Fibroblast of peridontal ligament (primary cell): Measurements from ENCODE around the gene CDH24.

Experiments
- DNase-seq: peaks from one replicate; pipeline ENCODE4 v3.0.0-alpha.2; 2010; ENCODE audit errors: extremely low read depth

The CDH24 gene

DNA sequence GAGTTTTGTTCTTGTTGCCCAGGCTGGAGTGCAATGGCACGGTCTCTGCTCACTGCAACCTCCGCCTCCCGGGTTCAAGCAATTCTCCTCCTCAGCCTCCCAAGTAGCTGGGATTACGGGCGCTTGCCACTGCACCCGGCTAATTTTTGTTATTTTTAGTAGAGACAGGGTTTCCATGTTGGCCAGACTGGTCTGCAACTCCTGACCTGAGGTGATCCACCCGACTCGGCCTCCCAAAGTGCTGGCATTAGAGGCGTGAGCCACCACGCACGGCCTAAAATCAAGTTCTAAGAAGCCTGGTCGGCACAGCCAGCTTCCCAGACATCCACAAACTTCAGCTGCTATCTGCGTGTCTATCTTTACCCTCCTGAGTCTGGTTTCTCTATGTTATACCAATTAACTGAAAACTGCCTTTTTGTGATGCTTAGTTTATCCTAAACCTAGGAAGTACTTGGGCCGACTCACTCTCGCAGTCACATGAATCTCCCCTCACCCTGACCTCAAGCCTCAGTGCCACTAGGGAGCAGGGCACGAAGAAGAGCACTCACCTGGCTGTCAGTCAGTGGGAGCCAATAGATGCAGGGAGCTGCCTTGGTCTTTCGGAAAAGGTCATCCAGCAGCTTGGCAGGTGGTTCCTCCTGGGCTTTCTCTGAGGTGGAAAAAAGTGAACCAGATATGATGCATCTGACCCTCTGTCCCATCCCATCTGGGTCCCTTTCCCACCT is 3.4 kb upstream of the CDH24 start:
- no peak for DNase-seq

DNA sequence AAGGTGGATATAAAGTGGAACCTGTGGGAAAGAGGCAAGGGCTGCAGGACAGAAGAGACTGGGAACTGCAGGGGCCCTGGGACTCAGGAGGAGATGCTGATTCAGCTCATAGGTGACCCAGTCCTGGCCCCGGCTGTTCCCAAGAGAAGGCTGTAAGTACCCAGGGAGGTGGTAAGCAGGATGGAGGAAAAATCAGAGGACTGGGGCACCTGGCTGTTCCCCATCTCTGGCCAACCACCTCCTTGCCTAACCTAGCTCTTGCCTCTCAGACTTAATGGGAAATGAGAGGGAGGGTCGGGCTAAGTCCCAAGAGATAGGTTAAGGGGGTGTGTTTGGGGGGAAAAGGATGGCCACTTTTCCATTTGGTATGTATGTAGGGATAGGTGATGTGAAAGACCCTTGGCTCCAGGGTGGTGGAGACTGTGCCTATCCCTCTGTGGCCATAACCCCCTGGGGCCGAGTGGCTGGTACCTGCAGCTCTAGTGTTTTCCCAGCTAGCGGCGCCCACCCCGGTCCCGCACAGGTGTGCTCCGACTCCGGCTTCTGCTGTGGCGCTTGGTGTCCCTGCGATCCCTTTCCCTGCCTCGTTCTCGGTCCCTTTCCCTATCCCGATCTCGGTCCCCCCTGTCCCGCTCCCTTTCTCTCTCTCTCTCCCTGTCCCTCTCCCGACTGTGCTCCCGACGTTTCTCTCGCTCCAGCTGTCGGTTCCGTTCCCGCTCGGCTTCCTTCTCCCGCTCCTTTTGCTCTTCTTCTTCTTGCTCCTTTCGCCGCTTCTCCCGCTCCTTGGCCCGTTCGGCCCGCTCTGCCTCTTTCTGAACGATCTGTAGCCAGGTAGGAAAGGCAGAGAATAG is 1.6 kb upstream of the CDH24 start:
- DNase-seq, result no peak

DNA sequence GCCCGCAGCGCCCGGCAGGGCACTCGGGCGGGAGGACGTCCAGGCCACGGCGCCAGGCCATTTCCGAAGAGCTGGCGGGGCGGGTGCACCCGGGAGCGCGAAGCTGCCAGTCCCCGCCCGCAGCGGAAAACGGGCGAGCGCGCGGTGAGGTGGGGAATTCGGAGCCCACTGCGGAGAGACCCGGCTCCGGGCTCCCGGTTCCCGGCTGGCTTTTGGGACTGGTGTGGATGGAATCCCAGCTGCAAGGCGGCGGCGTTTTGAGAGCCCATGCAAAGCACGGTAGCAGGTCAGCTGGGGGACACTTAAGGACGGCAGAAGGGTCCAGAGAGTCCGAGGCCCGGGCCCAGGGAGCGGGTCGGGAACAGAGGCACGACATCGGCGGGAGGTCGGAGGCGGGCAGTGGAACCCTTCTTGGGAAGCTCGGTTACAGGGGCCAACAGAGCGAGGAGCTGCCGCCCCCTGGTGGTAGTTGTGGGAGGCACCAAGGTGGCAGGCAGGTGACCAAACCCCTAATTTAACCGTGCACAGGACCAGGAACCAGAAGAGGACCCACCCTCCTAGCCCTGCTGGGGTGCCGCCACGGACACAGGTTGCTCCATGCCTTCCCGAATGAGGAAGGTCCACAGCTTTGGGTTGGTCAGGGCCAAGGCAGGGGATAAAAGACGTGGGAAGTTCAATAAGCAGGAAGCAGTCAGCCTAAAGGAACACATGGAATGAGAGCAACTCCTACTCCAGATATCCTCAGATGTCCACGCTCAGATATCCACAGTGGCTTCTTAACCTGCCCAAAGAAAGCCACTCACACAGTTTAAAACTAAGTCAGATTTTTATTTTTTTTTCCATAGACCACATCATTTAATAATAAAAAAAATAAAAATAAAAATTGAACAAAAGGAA is 685 bp upstream of the CDH24 start:
- peak; percentile 76 for DNase-seq

DNA sequence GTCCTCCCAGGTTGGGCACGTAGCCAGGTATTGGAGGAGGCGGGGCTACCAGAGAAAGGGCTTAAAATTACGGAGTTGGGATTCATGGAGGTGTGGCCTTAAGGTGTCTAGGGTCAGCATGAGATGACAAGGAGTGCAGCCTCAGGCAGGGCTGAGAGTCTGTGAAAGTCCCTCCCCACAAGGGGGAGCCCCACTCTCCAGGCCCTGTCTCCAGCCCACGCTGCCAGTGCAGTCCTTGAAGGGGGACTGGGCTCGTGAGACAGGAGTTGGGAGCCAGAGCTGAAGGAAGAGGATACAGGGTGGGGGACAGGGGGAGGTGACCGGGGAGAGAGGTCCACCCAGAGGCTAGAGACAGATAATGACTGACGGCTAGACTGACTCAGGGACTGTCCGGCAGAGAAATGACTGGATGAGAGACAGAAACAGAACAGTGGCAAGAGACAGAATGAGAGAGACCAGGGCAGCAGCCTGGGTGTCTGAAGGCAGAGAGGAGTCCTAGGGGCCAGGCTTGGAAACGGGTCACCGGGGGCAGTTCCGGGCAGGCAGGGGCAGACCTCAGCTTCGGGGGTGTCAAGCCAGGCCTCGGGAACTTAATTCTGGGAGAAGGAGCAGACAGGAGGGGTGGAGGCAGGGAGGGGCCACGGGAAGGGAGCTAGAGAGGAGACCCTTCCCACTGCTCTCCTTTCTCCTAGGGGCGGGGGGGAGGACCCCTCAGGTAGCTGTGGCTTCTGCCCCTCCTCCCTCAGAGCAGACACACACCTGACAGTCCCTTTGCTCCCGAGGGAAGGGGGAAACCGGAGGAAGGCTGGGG is 970 bp downstream of the CDH24 start:
- DNase-seq, result peak; percentile 56

DNA sequence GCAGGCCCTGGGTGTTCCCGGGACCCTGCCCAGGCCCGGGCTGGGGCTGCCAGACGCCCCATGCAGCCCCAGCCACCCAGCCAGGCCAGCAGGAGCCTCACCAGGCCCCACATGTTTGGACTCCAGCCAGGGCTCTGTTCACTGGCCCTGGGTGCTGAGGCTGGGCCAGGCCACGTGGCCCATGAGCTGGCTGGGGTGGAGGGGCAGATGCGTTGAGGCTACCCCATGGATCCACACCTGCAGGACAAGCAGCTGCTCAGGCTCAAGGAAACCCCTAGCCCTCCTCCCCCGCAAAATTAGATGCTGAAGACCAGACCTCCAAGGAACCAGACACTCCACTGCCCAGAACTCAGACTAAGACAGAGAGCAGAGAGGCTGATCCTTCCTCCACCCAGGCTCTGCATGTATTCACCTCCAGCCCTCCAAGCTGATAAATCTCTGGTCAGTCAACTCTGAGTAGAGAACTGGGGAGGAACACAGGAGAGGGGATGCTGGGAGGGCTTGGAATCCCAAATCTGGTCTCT is 1.6 kb downstream of the CDH24 start:
- DNase-seq, result no peak

DNA sequence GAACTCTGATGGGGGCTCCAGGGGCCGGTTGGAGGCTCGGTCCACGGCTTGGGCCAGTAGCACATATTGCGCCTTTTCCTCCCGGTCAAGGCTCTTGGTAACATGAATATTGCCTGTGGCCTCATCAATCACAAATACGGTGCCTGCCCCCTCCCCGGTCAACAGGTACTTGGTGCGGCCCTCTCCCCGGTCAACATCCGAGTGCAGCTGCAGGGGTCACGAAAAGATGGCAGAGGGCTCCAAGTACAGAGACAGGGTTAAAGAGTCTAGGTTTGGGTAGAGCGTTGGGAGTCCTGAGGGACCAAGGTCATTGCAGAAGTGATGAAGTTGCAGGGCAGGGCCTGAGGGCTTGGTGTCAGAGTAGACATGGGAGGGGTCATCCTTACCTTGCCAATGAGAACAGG is 2.2 kb downstream of the CDH24 start:
- no peak for DNase-seq

DNA sequence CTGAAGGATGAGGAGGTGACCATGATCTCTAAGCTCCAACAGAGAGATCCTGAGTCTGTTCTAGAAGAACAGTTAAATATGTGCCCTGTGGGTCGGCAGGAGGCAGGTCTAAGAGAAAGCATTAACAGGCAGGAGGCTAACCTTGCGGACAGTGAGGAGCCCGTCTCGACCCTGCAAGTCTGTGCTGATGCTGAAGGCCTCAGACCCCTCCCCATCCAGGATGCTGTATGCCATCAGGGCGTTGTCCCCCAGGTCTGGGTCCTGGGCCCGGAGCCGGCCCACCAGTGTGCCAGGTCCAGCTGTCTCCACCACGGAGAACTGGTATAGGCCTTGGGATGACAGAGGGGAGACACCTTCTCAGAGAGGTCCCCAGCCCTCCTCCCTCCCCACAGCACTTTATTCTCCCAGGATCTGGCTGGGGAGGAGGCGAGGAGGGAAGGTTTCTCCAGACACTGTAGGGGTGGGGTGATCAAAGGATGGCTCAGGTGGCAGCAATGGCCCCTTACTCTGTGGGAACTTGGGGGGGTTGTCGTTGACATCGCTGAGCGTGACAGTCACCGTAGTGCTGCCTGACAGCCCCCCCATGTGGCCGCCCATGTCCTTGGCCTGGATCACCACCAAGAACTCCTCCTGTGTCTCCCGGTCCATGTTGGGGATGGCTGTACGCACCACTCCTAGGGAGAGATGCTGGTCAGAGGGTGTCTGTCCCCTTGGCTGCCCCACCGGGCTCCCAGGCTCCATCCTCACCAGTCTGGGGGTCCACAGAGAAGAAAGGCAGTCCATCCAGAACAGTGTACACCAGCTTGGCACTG is 3.1 kb downstream of the CDH24 start:
- no peak for DNase-seq

DNA sequence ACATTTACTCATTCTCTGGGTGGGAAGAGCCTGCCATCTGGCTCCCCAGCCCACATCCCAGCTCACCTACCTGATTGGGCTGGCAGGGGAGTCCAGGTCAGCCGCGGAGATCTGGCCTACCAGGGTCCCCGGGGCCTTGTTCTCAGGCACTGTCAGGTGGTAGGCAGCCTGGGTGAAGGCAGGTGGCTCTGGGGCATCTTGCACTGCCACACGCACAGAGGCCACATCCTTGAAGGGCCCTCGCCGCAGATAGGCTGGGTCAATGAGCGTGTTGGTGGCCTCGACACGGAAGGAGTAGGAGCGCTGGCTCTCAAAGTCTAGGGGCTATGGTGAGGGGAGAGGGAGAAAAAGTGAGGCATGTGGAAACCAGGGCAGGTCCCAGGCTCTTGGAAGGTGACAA is 3.9 kb downstream of the CDH24 start:
- no peak for DNase-seq

DNA sequence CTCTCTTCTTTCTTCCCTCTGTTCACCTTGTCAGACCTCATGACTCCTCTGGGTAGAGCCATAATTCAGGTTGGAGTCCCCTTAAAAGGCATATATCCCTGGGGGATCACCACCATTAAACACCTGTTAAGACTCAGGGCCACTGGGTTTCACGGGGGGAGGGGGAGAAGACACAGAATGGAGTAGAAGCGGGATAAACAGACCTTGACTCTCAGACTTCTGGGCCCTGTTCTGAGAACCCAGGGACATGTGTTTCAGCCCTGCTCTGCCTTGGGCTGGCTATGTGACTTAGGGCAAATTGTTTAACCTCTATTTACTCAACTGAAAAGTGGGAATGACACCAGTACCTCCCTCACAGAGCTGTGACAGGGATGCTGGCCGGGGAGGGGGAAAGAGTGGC is 4.6 kb downstream of the CDH24 start:
- DNase-seq, result no peak

DNA sequence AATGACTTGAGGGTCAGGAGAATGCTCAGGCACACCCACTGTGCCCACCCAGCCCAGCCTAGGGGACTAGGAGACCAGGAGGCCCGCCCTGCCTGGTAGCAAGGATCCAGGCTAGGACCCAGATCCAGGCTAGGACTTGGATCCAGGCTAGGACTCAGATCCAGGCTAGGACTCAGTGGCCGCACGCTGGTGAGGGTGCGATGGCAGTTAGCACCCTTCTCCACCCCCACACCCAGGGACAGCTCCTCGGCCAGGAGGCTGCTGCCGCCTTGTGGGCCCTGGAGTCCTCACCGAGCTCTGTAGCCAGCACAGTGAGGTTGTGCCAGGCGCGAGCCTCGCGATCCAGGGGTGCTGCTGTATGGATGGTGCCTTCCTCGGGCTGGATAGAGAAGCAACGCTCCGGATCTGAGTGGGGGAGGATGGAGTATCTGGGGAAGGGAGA is 5.1 kb downstream of the CDH24 start:
- DNase-seq, result no peak

DNA sequence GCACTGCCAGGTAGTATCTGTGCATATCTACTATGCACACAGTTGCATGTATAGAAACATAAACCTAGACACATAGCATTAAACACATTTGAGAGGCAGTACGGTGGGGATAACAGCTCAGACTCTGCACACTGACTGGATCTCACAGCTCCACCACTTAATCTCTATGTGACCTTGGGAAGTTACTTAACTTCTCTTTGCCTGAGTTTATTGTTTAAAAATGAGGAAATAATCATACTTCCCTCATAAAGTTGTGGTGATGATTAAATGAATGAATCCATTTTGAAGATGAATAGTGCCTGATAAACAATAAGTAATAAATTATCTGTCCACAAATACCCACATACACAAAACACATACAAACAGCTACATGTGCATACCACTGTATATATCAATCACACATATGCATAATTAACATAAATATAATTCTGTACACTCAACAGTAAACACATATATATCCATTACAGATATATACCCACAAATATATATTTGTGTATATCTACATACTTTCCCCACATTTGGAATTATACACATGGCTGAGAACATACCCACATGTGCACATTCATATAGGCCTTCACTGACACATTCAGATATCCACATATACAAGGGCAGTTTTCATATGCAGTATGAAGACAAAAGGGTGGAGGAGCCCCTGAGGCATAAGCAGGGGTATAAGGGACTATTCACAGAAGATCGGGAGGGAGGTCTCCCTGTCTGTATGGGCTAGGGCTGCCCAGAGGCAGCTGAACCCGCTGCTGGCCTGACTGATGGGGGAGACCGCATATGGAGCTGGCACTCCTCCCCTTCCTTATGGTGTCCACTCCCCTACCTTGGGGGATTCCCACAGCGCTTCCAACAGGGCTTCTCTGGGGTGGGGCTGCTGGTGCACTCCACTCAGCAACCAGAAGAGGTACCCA is 5.9 kb downstream of the CDH24 start:
- DNase-seq, result no peak

DNA sequence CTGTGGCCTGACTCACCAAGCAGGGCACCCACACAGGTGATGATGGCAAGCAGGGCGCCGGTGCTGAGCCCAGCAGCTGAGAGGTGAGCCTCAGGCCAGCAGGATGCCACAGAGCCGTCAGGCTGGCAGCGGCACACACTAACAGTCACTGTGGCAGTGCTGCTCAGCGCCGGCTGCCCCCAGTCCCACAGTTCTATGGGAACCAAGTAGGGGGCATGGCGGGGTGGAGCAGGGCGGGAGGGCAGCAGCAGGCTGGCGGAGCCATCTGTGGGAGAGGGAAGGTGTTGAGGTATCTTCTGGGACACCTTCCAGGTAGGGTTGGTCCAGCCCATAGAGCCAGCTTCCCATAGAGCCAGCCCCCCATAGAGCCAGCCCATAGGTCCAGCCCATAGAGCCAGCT is 8.3 kb downstream of the CDH24 start:
- DNase-seq, result no peak

DNA sequence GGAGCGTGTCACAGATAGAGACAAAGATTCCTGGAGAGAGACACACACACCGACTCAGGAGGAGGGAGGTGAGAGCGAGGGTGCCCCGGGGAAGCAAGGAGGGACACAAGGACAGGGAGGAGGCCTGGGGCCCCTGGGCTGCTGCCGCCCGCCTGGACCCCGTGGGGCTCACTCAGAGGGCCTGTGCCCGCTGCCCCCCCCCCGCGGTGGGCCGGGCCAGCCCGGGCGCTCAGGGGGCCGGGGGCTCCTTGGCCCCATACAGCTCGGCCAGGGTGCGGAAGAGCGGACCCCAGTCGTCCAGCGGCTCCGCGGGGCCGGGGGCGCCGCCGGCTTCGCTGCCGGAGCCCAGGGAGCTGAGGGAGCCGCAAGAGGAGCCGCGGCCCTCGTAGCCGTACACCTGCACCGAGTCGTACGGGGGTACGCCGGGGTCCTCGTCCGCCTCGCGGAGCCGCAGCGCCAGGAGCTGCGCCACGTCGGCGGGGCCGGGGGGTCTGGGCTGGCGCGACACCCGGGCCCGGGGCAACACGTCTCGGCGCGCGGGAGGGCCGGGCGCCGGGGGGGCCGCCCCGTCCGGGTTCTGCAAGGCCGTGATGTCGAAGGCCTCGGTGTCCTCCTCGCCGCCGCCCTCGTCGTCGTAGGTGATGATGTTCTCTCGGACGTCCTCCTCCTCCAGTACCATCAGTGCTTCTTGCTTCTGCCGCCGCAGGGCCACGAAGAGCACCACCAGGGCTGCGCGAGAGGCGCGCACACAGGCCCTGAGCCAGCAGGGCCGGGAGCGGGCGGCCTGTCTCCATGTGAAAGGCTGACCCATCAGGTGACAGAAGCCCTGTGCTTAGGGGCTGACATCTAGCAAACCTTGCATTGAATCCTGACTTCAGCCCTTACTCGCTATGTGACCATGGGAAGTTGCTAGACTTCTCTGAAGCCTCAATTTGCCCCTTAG is 9.3 kb downstream of the CDH24 start:
- DNase-seq, result no peak

DNA sequence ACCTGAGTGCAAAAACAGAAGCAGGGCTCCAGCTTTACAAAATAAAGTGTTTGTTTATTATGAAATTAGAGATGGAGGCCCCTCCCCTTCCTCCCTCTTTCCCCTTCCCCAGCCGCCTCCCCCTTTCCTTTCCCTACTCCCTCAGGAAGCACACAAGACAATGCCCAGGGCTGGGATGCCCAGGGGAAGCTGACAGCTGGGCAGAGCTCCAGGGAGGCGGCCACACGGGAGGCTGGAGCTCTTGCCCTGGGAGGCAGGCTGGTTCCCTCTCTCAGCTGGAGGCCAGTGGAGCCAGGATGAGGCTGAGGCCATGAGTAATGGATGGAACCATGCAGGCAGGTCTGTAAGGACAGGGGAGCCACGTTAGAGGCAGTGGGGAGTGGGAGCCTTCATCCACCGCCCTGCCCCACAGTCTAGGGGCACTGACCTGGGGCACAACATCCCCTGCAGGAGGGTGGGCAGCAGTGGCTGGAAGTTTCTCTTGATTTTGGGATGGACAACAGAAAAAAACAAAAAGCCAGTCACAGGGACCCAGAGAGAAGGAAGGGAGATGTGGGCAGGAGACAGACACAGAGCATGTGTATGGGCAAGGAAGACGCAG is 10.2 kb downstream of the CDH24 start:
- no peak for DNase-seq

DNA sequence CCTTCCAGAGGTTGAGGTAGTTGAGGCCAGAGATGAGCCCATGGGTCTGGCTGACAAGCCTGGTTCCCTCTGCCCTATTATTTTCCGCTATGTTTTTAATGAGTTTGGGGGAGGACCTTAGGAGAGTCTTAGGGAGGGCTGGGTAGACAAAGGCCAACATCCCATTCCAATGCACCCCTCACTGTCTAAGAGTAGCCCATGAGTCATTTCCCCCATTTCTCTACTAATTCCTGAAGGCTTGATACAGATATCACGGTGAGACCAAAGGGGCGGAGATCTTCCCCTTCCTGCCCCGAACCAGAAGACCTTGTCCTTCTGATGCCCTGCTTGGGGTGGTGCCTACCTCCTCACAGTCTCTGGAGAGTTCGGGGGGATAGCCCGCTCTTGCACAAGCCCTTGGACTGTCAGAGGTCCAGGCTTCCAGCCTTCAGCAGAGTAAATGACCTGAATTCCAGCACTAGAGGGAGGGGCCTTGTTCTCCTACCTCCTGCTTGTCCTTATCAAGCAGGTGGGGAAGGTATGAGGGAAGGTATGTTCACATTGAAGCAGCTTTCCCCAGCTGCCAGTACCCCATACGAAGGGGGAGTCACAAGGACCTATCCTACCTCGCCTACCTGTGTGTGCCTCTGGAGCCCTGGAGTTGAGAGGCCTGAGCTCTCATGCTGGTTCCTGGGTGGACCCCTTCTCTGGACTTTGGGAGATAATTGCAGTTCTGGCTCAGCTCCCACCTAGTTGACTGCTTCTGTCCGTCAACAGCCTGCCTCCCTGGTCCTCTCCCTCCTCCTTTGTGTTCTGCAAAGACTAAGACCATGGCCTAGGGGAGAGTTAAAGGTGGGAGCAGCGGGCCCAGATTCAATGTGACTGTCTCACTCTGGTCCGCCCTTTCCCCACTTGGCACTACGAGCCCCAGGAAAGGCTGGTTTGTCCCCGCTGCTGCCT is 11.6 kb downstream of the CDH24 start:
- DNase-seq, result no peak

DNA sequence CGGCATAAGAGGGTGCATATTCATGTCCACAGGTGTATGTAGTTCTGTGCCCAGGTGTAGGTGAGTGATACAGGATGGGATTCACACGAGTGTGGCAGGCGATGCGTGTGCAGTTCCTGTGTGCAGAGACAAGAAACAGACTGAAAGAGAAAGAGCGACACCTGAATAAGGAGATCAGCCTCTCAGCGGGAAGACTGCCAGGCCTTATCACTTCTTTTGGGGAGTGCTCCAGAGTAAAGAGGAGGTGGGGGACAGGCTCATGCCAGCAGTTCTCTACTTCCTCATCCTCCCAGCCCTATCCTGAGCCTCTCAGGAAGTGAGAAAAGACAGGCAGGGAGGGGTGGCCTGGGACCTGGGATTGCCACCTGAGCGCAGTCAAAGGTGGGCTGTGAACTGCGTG is 12.5 kb downstream of the CDH24 start:
- DNase-seq, result no peak
